ENCODE results near the gene GP5.

Gene GP5, protein sequence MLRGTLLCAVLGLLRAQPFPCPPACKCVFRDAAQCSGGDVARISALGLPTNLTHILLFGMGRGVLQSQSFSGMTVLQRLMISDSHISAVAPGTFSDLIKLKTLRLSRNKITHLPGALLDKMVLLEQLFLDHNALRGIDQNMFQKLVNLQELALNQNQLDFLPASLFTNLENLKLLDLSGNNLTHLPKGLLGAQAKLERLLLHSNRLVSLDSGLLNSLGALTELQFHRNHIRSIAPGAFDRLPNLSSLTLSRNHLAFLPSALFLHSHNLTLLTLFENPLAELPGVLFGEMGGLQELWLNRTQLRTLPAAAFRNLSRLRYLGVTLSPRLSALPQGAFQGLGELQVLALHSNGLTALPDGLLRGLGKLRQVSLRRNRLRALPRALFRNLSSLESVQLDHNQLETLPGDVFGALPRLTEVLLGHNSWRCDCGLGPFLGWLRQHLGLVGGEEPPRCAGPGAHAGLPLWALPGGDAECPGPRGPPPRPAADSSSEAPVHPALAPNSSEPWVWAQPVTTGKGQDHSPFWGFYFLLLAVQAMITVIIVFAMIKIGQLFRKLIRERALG
- total RNA-seq: 0.25 to 16.0 (median 9.8) reads per million in 3 experiments

DNA sequence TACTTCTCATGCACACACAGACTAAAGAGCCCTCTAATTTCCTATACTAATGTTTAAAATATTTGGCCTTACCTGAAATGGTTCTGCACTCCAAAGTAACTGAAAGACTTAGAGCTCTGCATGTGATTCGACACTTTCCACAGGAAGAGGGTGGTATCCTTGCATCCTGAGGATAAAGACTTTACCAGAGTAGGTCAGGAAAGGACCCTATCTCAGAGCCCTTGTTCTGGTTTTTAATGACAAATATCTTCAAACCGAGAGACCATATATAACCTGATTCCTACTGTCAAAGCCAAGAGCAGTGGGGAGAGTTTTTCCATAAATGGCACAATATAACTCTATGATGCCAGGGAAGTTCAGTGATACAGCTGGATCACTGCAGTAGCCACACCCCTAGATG, at the start of gene GP5:
GP5 (minus strand) TSS at position 101 of the 400 bp plus-strand sequence. CDS start 984 bp downstream, outside the sequence.
- DNase-seq: no peak

- no peak for DNase-seq
Observed at GRCh38 chr3:194447657-194448056, 48.6 kb upstream of the GP5 start.

GRCh38 chr3:194447161-194447560, 48.1 kb upstream of the GP5 start:
- DNase-seq: no peak

- no peak for DNase-seq
Observed at GRCh38 chr3:194446754-194447153, 47.7 kb upstream of the GP5 start.

GRCh38 chr3:194446172-194446571, 47.1 kb upstream of the GP5 start:
- no peak for DNase-seq

- DNase-seq: no peak
Observed at GRCh38 chr3:194443901-194444300, 44.8 kb upstream of the GP5 start.

DNA sequence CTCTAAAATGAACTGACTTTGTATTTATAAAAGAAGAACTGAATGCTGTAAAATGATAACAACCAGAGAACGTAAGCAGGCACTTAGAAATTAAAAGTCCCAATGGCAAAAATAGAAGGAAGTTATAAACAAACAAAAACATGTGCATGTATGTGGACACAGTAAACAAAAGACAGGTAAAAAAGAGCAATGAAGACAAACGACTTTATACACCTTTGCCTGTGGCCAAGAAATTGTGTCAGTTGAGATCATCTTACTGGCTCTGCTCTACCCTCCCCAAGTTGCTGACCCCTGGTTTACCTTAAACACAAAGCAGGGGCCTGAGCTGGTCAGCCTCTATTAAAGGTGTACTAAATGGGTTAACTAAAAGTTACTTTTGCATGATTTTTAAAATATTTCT, 41.7 kb upstream of the GP5 start:
- no peak for DNase-seq

GRCh38 chr3:194439881-194440550, 41.0 kb upstream of the GP5 start:
- no peak for DNase-seq

DNA sequence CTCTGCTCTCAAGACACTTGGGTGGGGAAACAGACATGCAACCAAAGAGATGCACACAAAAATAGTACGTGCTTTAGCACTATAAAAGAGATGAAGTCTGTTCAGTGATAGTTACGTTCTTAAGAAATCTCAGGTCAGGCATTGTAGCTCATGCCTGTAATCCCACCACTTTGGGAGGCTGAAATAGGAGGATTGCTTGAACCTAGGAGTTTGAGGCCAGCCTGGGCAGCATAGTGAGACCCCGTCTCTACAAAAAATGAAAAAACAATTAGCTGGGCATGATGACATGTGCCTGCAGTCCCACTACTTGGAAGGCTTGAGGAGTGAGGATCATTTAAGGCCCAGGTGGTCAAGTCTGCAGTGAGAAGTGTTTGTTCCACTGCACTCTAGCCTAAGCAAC, 35.4 kb upstream of the GP5 start:
- DNase-seq: no peak

DNA sequence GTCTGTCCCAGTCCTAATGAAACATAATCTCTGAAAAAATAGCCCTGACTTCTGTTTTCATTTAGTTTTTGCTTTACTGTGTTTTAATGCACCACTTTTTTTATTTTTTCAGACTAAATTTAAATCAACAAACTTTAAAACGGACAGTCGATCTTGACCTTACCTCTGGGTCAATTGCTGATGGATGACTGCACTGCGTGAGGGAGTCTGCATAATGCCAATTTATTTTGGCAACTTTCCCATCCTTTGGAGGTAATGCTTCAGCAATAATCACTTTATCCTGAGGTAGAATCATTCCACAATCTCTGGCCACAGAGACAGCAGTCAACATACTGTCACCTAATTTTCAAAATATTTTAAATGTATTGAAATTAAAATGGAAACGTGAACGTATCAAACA, 32.5 kb upstream of the GP5 start:
- no peak for DNase-seq

DNA sequence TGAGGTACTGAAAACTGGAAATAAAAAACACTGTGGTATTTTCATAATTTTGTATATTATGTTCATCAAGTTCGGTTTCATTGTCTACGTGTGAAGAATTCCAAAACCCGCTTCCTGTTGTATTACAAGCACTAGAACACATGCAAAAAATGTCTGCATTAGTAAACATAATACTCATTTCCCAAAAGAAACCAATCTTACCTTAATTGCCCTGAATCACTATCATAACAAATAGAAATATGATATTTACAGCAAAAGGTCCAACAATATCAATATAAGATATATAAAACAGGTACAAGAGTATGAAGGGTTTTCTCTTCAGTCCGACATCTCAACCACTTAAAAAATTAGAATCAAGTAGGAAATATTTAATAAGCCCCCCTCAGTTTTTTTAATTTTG, 26.3 kb upstream of the GP5 start:
- DNase-seq: no peak

- DNase-seq: no peak
Observed at GRCh38 chr3:194424953-194425352, 25.9 kb upstream of the GP5 start.

GRCh38 chr3:194424373-194424772, 25.3 kb upstream of the GP5 start:
- no peak for DNase-seq

GRCh38 chr3:194423317-194423716, 24.3 kb upstream of the GP5 start:
- no peak for DNase-seq

DNA sequence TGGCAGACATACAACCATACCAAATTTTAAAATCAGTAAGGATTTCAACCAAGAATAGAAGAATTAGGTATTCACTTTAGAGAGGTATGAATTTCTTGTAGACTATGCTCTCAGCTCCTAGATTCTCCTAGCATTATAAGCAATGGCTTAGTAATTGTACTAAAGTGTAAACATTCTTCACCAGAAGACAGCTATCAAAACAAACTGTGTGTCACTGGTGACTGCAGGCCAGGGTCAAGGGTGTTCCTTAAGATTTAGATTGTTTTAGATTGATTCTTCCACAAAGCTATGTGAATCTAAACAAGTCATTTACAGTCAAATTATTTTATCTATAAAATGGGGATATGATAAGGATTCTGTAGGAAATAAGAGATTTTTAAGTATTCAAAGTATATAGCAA, 23.1 kb upstream of the GP5 start:
- no peak for DNase-seq

DNA sequence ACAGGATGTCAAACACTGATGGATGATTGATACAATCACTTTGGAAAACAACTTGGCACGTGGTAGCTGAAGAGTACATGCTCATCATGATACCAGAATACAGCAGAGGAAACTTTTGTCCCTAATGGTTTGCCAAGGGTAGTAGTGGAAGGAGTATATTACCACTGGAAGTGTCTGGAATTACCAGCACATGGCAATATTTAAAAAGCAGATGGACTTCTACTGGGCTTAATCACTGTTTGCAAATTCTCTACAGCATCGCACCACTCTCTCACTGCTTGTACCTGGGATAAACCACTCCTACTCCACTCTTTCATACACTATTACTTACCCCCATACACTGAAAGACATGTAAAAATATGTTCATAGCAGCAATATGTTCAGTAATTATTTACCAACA, 19.6 kb upstream of the GP5 start:
- no peak for DNase-seq

GRCh38 chr3:194407423-194407822, 8.4 kb upstream of the GP5 start:
- no peak for DNase-seq

- DNase-seq: no peak
Observed at GRCh38 chr3:194405766-194406165, 6.7 kb upstream of the GP5 start.

GRCh38 chr3:194404365-194405140, 5.5 kb upstream of the GP5 start:
- DNase-seq: peak; percentile 53

DNA sequence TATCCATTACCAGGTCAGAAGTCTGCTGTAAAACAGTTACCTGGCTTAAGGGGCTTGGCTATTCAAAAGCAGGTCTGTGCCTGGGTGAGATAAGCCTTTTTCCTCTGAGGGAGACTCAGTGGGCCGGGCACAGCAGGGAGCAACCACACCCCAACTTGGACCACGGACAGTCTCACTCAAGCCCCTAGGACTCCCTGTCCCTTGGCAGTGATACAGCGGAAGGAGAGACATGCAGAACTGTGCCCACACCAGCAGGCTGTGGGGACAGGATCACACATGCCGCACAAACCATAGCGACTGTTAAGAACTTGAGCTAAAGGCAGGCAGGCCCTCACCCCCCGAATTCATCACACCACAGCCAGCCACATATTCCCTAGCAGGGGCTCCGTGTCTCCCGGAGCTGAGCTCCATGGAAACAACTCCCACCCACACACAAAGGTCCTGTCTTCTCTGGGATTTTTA, 2.8 kb upstream of the GP5 start:
- DNase-seq: no peak

DNA sequence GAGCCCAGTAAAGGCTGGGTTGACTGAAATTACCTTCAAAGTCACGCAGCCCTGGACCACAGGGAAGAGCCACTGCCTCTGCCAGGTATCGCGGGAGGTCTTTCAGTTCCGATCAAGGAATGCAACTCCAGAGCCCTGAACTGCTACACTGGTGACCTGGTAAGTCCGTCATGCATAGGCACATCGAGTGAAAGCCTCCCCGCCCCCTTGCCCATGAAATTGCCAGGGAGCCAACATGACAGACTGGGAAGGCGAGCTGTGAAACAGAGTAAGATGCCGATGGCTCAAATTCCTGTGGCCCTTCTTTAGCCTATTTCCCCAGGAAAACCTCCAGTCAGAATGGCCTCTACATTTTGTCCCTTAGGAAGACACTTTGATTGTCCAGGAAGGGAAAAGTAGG, 2.3 kb upstream of the GP5 start:
- DNase-seq: no peak

DNA sequence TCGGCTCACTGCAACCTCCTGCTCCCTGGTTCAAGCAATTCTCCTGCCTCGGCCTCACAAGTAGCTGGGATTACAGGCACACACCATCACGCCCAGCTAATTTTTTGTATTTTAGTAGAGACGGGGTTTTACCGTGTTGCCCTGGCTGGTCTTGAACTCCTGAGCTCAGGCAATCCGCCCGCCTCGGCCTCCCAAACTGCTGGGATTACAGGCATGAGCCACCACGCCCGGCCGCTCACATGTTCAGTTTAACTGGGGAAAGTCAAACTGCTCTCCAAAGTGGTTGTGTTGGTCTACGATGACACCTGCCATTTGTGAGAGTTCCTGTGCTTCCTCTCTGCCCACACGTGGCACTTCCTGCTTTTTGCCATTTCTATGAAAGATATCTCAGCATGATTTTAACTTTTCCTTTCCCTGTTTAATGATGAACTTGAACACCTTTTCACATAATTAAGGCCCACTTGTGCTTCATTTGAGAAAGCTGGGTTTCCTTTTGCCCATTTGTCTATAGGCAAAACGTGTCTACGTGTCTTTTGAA, 877 bp upstream of the GP5 start:
- no peak for DNase-seq

- peak; percentile 7 for DNase-seq
Observed at GRCh38 chr3:194397757-194398312, 1.2 kb downstream of the GP5 start.

Measured in central memory CD4-positive, alpha-beta T cell (primary cell).